Measurements from ENCODE around the gene RAD51B. TPM values are rescaled to one million over a fixed set of nuclear protein-coding genes. Genes with fewer than 3 reads are reported as not detected.

The RAD51B gene
- total RNA-seq, 1 experiment from 2014 or later = 20.0 TPM

DNA sequence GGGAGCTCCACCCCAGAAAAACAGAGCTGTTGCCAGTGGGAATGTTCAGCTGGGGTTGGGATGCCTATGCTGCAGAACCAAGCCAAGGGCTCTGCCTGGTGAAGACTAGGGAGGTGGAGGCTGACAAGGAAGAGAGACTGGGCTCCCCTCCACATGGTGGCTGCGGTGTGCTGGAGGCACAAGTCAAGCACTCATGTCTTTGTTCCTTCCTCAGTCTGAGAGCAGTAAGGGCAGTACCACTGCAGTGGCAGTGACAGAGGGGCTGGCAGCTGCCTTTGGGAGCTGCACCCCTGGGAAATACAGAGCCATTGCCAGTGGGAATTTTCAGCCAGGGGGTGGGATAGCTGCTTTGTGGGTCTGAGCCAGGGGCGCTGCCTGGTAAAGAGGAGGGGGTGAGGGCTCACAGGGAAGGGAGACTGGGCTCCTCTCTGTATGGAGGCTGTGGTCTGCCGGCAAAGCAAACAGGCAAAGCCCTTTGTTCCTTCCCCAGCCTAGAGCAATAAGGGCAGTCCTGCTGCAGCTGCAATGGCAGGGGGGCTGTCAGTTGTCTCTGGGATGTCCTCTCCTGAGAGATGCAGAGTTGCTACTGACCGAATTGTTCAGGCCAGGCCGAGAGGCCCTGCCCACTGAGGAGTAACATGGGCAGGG, 255.9 kb downstream of the RAD51B start:
- ATAC-seq = no peak

More for the DNA sequence above, 255.9 kb downstream of the RAD51B start:
- Histone ChIP-seq H3K4me3 (replicated peaks in 1 of 2; ENCODE audit: low read depth in 1 of 2, low read length in 2 of 2) (no peak overlapping the region), H2AFZ (ENCODE audit: low read depth, low read length, poor library complexity, severe bottlenecking) (no peak overlapping the region), H3K27me3 (ENCODE audit: insufficient read depth, low read length) (no peaks in the 10 kb centered on the region), H3K36me3 (ENCODE audit: control insufficient read depth in 1 of 2, insufficient read depth in 2 of 2, low read length in 2 of 2) (no peaks in the 10 kb centered on the region), H3K4me1 (ENCODE audit: control insufficient read depth in 1 of 2, insufficient read depth in 2 of 2, low read length in 2 of 2) (peaks cover 0 to 41% of the 10 kb centered on the region in 2 experiments; a peak in 2 of 4 replicates), H3K4me2 (ENCODE audit: low read length) (no peak overlapping the region), H3K9me2 (ENCODE audit: insufficient read depth) (no peaks in the 10 kb centered on the region), H3K27ac (ENCODE audit: low read depth, low read length) (peak overlapping the region; percentile 63), H3K79me2 (ENCODE audit: insufficient read depth, low read length) (no peaks in the 10 kb centered on the region), H4K20me1 (ENCODE audit: insufficient read depth) (no peaks in the 10 kb centered on the region), H3K9me3 (ENCODE audit: control insufficient read depth in 1 of 2, insufficient read depth in 1 of 2, low read depth in 1 of 2, low read length in 2 of 2) (no peaks in the 10 kb centered on the region; a peak in 2 of 4 replicates), H3K9ac (ENCODE audit: low read length) (no peak overlapping the region)
- ChIA-PET POLR2A (interaction anchor here (1.4 kb wide), 1 partner anchor 13 kb away, joined by 3 read pairs; no protein-coding TSS in a partner anchor), CTCF (no interaction called here), RAD21 (ENCODE audit: low non-redundant PET in 1 of 2, low total read pairs in 2 of 2, uncharacterized antibody in 2 of 2, unreplicated experiment in 2 of 2) (no interaction called here)
- DNase-seq (ENCODE audit: low read depth, low spot score) = no peak
- BruUV-seq (replicated peaks) = no TSS peak
- intact Hi-C loops (cut with micrococcal nuclease) = no loop called here
- TF ChIP-seq ZNF274 (IDR thresholded peaks at IDR 0.05; ENCODE audit: low read depth, low read length) (no peak), ZFX (IDR thresholded peaks at IDR 0.05) (no peak), POLR2AphosphoS5 (IDR thresholded peaks at IDR 0.05; ENCODE audit: low read depth, low read length) (no peak), POLR2A (IDR thresholded peaks at IDR 0.05; ENCODE audit: borderline replicate concordance, extremely low read depth, insufficient read depth, insufficient read length) (no peak), ELF1 (IDR thresholded peaks at IDR 0.05; ENCODE audit: borderline replicate concordance, low read depth) (no peak), SIN3A (IDR thresholded peaks at IDR 0.05; ENCODE audit: low read depth) (no peak), EZH2phosphoT487 (IDR thresholded peaks at IDR 0.05; ENCODE audit: borderline replicate concordance) (no peak), JUND (IDR thresholded peaks at IDR 0.05) (no peak), YY1 (IDR thresholded peaks at IDR 0.05; ENCODE audit: extremely low read depth, insufficient replicate concordance, low read depth, low read length) (no peak), CBX3 (IDR thresholded peaks at IDR 0.05; ENCODE audit: low read depth) (no peak), TCF7L2 (IDR thresholded peaks at IDR 0.05; ENCODE audit: borderline replicate concordance, extremely low read depth, insufficient read depth, insufficient read length) (no peak), CEBPB (IDR thresholded peaks at IDR 0.05; ENCODE audit: low read depth) (no peak), FOSL1 (IDR thresholded peaks at IDR 0.05; ENCODE audit: low read depth) (no peak)
- TF ChIP-seq, protein P1, sequence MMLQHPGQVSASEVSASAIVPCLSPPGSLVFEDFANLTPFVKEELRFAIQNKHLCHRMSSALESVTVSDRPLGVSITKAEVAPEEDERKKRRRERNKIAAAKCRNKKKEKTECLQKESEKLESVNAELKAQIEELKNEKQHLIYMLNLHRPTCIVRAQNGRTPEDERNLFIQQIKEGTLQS (IDR thresholded peaks at IDR 0.05) = no peak
- TF ChIP-seq, protein P2, sequence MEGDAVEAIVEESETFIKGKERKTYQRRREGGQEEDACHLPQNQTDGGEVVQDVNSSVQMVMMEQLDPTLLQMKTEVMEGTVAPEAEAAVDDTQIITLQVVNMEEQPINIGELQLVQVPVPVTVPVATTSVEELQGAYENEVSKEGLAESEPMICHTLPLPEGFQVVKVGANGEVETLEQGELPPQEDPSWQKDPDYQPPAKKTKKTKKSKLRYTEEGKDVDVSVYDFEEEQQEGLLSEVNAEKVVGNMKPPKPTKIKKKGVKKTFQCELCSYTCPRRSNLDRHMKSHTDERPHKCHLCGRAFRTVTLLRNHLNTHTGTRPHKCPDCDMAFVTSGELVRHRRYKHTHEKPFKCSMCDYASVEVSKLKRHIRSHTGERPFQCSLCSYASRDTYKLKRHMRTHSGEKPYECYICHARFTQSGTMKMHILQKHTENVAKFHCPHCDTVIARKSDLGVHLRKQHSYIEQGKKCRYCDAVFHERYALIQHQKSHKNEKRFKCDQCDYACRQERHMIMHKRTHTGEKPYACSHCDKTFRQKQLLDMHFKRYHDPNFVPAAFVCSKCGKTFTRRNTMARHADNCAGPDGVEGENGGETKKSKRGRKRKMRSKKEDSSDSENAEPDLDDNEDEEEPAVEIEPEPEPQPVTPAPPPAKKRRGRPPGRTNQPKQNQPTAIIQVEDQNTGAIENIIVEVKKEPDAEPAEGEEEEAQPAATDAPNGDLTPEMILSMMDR (IDR thresholded peaks at IDR 0.05 in 2 of 3, conservative IDR thresholded peaks at IDR 0.05 in 1 of 3; ENCODE audit: borderline replicate concordance in 1 of 3, insufficient read depth in 1 of 3, low read depth in 2 of 3, low read length in 2 of 3) = no peak
- TF ChIP-seq, protein P3, sequence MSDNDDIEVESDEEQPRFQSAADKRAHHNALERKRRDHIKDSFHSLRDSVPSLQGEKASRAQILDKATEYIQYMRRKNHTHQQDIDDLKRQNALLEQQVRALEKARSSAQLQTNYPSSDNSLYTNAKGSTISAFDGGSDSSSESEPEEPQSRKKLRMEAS (IDR thresholded peaks at IDR 0.05) = no peak
- TF ChIP-seq, protein P4, sequence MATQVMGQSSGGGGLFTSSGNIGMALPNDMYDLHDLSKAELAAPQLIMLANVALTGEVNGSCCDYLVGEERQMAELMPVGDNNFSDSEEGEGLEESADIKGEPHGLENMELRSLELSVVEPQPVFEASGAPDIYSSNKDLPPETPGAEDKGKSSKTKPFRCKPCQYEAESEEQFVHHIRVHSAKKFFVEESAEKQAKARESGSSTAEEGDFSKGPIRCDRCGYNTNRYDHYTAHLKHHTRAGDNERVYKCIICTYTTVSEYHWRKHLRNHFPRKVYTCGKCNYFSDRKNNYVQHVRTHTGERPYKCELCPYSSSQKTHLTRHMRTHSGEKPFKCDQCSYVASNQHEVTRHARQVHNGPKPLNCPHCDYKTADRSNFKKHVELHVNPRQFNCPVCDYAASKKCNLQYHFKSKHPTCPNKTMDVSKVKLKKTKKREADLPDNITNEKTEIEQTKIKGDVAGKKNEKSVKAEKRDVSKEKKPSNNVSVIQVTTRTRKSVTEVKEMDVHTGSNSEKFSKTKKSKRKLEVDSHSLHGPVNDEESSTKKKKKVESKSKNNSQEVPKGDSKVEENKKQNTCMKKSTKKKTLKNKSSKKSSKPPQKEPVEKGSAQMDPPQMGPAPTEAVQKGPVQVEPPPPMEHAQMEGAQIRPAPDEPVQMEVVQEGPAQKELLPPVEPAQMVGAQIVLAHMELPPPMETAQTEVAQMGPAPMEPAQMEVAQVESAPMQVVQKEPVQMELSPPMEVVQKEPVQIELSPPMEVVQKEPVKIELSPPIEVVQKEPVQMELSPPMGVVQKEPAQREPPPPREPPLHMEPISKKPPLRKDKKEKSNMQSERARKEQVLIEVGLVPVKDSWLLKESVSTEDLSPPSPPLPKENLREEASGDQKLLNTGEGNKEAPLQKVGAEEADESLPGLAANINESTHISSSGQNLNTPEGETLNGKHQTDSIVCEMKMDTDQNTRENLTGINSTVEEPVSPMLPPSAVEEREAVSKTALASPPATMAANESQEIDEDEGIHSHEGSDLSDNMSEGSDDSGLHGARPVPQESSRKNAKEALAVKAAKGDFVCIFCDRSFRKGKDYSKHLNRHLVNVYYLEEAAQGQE (IDR thresholded peaks at IDR 0.05; ENCODE audit: low read depth) = no peak
- TF ChIP-seq, protein P5, sequence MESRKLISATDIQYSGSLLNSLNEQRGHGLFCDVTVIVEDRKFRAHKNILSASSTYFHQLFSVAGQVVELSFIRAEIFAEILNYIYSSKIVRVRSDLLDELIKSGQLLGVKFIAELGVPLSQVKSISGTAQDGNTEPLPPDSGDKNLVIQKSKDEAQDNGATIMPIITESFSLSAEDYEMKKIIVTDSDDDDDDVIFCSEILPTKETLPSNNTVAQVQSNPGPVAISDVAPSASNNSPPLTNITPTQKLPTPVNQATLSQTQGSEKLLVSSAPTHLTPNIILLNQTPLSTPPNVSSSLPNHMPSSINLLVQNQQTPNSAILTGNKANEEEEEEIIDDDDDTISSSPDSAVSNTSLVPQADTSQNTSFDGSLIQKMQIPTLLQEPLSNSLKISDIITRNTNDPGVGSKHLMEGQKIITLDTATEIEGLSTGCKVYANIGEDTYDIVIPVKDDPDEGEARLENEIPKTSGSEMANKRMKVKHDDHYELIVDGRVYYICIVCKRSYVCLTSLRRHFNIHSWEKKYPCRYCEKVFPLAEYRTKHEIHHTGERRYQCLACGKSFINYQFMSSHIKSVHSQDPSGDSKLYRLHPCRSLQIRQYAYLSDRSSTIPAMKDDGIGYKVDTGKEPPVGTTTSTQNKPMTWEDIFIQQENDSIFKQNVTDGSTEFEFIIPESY (IDR thresholded peaks at IDR 0.05; ENCODE audit: extremely low read depth, insufficient replicate concordance, low read length) = no peak

Data from HCT116 (cell line).